Measurements from ENCODE around the gene COL27A1.

- TF ChIP-seq POLR2A (IDR thresholded peaks at IDR 0.05; ENCODE audit: low read depth, low read length) (no peak), CTCF (IDR thresholded peaks at IDR 0.05; ENCODE audit: extremely low read depth in 1 of 2, insufficient read depth in 1 of 2, low read depth in 1 of 2, low read length in 2 of 2) (no peak), POLR2AphosphoS5 (IDR thresholded peaks at IDR 0.05; ENCODE audit: insufficient read depth, low read depth, low read length) (no peak), EZH2 (IDR thresholded peaks at IDR 0.05; ENCODE audit: borderline replicate concordance, low read depth, low read length, severe bottlenecking) (no peak), MAX (IDR thresholded peaks at IDR 0.05; ENCODE audit: insufficient read depth, insufficient read length) (no peak)
Measured at GRCh38 chr9:114237781-114238180, 82.4 kb downstream of the COL27A1 start.

Data from endothelial cell of umbilical vein (primary cell).